ENCODE measurements around the gene CHRNA5.

Gene CHRNA5

DNA sequence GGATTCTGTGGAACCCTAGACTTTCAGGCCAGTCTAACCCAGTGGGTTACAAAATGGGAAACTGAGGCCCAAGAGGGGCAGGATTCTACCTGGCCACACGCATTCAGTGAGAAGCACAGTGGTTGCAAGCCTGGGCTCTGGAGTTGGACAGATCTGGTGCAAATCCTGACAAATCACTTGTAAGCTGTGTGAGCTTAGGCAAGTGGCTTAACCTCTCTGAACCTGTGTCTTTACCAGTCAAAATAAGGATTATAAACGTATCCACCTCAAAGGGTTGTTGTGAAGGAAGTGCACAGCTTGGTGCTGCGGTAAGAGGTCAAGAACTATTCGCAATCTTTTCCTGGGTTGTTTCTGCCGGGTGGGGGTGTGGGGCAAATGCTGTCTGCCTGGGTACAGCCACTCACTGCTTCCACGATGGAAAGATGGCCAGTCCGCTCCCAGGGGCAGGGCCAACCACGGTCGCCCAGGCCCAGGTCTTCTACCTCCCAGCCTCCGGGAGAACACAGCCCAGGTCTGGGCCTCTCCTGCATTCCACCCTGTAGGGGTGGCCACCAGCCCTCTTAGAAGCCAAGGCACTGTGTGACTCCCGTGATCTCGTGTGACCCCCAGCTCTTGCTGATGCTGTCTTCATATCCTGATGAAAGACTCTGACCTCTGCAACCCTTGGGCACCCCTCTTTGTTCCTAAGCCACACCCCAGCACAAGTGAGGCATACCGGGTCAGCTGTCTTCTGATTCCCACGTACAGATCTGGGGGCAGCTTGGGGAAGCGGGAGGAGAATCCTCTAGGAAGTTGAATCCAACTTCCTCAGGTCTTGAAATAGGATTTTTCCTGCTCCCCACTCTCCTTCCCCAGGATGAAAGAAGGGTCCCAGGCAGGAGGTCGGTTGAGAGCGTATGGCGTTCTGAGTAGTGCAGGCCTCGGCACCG, 54.0 kb downstream of the CHRNA5 start:
- DNase-seq (ENCODE audit: extremely low read depth in 1 of 2, low read depth in 1 of 2) = no peak

DNA sequence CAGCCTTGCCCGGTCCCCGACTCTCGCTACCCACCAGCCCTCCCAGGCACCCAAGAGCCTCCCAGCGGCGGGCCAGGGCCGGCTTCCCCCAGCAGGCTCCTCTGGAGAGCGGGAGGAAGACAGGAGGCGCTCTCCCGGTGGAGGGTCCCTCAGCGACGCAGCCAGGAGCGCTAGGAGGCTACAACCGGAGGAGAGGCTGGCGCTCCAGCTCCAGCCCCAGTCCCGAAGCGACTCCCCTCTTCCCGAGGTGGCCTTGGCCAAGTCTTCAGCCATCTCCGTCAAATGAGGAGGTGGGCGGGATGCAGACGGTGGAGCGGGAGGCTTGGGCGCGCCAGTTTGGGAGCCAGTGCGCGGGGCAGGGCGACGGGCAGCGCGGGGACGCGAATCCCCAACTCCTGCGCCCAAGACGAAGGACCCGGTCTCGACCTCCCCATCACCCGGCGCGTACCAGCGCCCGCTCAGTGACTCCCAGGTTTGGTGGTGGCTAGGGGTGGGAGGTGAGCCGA, 54.8 kb downstream of the CHRNA5 start:
- DNase-seq (ENCODE audit: extremely low read depth in 1 of 2, low read depth in 1 of 2) = no peak

DNA sequence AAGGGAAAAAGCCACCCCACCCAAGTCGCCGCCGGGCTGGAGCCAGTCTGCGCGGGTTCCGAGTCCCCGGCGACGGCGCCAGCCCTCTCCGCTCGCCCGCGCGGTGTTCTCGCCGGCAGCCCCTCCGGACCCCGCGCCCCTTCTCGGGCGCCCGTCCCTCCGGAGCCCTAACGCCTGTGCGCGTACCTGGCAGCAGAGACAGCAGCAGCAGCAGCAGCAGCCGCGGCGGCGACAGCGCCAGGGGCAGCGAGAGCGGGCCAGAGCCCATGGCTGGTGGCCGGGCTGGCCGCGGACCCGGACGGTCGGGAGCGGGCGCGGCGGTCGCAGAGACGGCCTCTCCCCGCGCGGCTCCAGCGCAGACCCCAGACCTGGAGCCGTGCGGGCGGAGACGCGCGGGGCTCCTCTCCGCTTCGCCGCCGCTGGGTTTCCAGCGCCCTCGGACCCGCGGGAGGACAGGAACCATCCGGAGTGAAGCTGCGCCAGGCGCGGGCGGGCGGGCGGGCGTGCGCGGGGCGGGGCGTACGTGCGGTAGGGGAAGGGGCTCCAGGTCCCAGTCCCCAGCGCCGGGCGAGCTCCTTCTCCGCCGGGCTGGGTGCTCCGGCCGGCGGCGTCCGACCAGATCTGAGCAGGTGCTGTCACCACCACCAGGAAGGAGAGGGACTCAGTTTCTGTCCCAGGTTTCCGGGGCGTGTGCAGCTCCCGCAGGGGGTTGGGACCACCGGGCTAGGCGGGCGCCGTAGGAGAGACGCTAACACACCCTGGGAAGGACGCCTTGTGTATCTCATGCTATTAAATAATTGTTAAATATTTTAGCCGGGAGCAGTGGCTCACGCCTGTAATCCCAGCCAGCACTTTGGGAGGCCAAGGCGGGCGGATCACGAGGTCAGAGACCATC, 55.5 kb downstream of the CHRNA5 start, which contains the start of gene CHRNA3:
TSS of gene CHRNA3 (minus strand) at position 470 of the 895 bp plus-strand sequence. CDS start at position 268, 202 bp downstream.
- DNase-seq (ENCODE audit: extremely low read depth in 1 of 2, low read depth in 1 of 2) = no peak

DNA sequence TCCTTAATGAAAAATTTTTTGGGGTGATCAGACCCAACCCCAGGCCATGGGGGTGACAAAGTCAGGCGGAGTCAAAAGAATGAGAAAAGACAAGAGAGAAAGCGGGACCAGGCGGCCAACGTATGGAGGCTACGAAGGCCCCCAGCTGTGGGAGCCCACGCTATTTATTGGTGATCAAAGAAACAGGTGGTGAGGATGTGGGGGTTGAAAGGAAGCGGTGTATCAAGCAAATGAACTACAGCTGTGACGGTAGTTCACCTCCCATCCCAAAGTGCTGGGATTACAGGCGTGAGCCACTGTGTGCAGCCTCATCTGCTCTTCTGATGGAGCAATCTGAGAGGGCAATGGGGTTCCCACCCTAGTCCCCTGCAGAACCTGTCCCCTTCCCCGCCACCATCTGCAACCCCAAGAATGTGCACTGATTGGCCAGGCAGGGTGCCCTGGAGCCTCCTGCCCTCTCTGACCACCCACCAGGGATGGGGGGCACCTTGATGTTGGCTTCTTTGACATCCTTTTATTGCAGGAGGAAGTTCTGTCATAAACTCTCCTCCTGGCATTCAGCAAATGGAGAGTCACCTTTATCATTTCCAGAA, 56.6 kb downstream of the CHRNA5 start:
- DNase-seq (ENCODE audit: extremely low read depth in 1 of 2, low read depth in 1 of 2) = no peak

DNA sequence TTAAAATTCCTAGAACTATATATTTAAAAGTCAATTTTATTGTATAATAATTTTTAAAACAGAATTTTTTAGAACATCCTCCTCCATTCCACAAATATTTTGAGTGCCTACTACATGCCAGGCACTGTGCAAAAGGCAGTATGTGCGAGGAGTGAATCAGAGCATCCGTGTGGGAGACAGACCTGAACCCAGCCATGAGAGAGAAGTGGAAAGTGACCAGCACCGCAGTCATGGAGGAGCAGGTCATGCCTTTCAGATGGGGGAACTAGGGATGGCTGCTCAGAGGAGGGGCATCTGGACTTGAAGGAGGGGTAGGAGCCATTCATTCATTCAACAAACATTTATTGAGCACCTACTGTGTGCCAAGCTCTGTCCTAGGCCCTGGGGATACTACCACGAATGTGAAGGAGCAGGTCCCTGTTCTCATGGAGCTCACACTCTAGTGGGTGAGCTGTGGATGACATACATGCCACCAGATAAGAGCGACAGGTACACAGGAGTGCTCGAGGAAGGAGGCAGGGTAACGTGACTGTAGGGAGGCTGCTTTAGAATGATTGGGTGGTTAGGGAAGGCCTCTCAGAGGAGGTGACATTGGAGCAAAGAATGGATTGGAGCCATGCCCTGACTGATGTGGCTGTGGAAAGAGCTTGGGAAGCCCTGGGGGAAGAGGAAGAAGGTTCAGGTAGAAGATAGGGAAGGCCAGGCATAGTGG, 58.6 kb downstream of the CHRNA5 start:
- DNase-seq (ENCODE audit: extremely low read depth in 1 of 2, low read depth in 1 of 2) = no peak

DNA sequence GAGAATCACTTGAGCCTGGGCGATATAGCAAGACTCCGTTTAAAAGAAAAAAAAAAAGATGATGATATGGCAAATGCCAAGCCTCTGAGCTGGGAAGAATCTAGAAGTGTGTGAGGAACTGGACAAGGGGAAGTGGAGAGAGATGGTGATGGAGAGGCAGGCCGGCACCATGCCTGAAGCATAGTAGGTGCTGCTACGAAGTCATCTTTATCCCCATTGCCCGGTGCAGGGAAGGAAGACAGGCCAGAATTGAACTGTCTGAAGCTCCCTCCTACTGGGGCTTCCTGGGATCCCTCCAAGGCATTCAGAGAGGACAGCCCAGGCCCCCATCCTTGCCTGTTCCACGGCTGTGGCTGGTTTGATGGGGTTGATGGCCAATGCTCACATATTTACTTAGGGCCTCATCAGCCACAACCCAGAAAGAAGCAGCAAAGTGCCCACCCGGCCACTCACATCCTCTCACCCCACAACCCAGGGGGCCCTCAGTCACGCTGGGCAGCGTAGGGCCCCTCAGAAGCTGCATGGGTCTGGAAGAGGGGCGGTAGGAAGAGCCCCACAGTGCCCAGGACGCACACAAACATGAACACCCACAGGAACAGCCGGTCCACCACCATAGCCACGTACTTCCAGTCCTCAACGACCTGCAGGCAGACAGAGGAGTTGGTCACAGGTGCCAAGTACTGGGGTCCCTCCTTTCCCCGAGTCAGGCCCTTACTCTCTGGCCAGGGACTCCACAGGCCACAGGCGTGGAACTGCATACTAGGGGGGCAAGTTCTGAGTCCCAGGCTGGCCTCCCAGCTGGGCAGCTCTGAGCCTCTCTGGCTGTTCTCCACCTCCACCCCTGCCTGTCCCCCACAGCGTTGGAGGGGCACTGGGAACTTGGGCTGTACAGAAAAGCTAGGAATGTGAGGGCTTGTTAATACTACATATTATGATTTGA, 59.6 kb downstream of the CHRNA5 start:
- DNase-seq (ENCODE audit: extremely low read depth in 1 of 2, low read depth in 1 of 2) = no peak

DNA sequence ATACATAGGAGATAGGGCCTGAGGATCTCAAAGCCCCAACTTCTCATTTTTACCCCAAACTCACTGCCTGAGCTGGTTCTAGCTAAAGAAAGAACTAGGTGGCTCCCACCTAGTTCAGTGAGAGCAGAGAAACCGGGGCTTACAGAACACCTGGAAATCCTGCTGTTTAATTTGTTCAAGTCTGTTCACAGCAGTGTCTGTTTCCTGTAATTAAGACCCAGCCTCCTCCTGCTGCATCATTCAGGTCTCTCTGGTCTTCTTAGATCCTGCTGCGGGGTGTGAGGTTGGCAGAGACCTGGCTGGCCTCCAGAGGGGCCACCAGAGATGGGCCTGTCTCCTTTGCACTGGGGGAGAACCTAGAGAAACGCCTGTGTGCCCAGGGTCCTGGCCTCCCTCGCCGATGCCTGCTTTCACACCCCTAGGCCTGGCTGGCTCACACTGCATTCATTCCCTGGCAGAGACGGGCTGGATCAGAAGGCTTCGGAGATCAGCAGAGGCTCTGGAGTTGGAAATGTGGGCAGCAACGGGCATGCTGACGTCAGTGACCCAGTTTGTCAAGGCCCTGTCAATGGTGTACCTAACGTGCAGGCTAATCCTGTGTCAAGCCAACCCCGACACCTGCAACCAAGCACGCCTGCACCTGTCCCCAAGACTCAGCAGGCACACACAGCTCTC, 60.4 kb downstream of the CHRNA5 start:
- no peak for DNase-seq (ENCODE audit: extremely low read depth in 1 of 2, low read depth in 1 of 2)

DNA sequence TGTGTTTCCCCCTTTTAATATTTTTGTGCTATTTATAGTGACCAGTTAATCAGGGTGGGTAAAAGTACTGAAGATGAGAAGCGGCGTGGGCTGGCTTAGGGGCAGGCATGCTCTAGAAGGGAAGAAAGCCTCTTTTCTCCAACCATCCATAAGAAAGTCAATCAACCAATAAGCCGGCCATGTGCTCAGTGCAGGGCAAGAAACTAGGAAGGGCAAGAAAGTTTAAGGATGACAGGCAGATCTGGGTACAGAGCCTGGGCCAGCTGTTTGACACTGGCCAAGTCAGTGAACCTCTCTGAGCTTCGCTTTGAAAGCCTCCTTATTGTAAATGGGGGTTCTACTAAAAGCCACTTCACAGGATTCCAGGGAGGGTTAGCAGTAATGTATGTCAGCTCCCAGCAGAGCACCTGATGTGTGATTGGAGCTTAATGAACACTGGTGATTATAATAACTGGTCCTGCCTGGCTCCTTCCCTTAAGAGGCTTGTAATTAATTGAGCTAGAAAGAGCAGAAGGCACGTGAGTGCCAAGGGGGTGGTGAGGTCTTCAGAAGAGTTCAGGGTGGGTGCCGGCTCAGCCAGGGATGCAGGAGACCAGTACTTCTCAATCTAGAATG, 61.2 kb downstream of the CHRNA5 start:
- DNase-seq (ENCODE audit: extremely low read depth in 1 of 2, low read depth in 1 of 2) = no peak

DNA sequence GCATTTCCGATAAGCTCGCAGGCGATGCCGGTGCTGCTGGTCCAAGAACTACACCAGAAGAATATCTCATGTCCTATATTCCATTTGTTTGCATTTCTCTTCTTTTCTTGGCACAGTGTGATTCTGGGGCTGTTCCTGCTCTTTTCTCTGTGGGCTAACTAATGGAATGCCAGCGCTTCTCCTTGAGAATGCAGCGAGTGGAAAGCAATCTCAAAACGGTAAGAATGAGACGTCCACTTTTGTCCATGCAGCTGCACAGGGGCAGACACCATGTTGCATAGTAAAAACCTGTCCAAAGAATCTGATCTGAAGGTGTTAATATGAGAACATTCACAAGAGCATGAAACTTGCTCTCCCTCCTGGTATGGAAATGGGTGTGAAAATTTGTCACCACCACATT, 62.0 kb downstream of the CHRNA5 start:
- no peak for DNase-seq (ENCODE audit: extremely low read depth in 1 of 2, low read depth in 1 of 2)

DNA sequence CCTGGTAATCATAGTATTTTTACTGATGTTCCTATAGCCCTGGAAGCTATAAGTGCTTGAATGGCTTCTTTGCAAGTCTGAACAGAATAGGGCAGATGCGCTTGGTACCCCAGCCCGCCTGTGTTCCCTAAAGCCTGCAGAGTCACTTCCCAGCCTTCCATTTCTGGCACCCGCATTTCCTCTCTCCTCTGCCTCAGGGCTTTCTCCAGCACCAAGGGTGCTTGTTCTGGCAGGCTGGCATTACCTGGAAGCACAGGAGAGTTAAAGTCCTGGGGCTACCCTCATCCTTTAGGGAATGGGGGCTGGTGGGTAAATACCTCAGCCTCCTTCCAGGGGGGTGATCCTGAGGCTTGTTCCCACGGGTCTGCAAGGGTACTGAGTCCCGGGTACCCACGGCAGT, 62.9 kb downstream of the CHRNA5 start:
- no peak for DNase-seq (ENCODE audit: extremely low read depth in 1 of 2, low read depth in 1 of 2)

DNA sequence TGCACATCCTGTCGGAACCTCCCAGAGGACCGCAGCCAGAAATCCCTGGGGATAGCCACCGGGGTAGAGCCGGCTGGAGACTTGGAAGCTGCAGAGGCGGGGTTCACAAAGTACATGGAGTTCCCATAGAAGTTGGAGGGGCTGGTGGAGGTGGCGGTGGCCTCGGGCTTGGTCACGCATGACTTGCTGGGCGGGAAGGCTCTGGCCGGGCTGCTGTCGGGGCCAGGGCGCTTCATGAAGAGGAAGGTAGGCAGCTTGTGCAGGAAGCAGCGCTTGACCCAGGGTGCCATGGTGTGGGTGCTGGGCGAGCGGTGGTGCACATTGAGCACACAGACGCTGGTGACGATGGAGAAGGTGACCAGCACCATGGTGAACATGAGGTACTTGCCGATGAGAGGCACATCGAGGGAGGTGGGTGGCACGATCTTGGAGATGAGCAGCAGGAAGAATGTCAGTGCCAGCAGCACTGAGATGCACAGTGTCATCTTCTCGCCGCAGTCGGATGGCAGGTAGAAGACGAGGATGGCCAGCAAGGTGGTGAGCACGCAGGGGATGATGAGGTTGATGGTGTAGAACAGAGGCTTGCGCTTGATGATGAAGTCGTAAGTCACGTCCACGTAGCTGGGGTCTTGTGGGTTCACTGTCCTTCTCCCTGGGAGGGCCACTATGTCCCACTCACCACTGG, 63.9 kb downstream of the CHRNA5 start:
- DNase-seq (ENCODE audit: extremely low read depth in 1 of 2, low read depth in 1 of 2) = no peak

DNA sequence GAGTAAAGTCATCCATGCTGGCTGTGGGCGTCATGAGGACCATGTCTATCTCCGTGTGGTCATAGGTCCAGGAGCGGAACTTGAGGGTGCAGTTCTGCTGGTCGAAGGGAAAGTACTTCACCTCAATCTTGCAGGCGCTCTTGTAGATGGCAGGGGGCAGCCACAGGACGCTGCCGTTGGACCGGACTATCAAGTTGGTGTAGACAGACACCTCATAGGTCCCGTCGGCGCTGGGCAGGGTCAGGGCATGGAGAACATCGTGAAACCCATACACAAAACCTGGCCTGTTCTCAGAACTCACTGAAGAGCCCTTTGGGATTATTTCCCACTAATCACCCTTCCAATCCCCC, 64.4 kb downstream of the CHRNA5 start:
- DNase-seq (ENCODE audit: extremely low read depth in 1 of 2, low read depth in 1 of 2) = no peak

DNA sequence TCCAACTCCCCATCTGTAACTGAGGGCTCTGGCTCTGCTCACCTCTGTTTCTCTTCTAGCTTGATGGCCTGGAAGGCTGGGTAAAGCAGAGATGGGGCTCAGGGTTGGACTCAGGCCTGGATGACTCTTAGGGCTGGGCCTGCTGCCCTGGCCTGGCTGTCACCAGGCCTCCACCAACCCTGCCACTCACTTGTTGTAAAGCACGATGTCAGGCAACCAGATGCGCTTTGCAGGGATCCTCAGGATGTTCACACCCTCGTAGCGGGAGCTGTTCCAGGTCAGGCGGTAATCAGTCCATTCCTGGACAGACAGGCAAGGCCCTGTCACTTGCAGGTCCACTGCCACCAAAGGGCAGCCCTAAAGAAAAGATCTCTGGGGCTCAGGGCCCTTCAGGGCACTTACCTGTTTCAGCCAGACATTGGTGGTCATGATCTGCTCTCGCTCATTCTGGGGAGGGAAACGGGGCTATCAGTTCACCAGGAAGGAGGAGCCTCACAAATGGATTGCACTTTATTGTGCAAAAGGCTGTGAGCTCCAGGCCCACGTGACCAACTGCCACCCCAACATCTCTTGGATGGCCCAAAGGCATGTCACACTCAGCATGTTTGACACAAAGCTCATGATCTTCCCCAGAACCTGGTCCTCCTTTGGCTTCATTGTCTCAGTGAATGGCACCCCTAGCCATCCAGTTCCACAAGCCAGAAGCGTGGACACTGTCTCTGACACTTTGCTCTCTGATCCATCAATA, 65.7 kb downstream of the CHRNA5 start:
- DNase-seq (ENCODE audit: extremely low read depth in 1 of 2, low read depth in 1 of 2) = no peak

DNA sequence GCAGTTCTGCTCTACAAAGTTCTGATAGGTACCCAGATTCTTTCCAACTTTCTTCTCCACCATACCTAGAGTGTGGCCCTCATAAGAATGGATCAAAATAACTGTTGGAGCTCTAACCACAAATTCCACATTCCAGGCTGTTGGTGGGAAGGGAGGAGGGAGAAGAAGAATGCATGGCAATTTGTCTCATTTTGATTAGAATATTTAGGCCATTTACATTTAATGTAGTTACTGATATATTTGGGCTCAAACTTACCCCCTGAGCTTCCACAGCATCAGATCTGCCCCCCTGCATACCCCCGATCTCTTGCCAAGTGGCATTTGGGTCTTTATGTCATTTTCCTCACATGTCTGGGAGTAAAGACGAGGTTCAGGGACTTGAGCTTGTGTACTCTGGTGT, 68.0 kb downstream of the CHRNA5 start:
- DNase-seq (ENCODE audit: extremely low read depth in 1 of 2, low read depth in 1 of 2) = no peak

DNA sequence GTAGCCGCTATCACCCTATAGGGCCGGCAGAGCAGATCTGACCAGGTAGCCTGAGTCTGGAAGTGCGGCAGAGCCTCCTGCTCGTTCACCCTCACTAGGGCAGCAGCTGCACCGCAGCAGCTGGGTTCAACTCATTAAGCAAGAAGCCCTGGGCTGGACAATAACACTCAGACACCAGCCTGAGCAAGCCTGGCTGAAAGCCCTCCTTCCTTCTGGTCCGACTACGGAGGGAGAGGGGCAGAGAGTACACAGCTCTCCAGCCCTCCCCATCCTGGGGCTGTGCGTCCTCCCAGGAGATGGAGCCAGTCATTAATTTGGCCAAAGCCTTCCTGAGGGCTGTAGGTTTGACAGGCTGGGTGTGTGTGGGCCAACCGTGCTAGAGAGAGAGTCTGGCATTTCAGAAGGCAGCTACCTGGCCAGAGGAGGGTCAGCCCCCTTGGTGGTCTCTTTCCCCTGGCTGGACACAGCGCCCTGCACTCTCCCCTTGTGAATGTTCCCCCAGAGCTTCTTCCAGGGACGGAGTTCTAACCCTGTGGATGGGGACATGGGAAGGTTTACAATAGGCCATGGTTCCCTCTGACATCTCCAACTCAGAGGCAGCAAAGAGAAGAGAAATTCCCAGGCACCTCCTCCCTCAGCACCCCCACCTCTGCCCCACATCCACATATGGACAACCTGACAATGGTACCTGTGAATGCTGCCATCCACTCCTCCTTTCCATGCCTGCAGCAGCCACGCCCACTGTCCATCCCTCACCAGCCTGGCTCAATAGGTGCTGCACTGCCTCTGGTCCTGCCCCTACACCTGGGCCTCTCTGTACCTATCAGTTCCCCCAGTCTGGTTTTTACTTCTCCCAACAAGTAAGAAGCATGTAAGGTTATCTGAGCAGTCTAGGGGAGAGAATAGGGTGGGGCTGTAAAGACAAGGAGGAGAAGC, 69.2 kb downstream of the CHRNA5 start:
- no peak for DNase-seq (ENCODE audit: extremely low read depth in 1 of 2, low read depth in 1 of 2)

DNA sequence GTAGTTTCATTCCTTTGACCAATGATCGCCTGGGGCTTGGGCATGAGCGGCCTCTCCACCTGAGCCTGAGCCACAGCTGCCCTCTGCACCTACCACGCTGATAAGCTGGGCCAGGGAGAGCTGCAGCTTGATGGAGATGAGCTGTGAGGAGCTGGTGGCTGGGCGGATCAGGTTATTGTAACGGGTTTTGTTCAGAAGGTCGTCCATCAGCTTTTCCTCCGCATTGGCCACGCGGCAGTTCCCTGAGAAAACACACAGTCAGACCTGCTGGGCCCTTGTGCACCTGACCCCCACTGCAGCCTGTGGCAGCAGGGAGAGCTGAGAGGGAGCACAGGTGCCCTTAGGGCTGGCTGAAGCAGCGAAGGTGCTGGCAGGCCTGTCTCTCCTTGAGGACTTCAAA, 70.0 kb downstream of the CHRNA5 start:
- no peak for DNase-seq (ENCODE audit: extremely low read depth in 1 of 2, low read depth in 1 of 2)
